Endodermal cell (in vitro differentiated cells): Measurements from ENCODE around the gene OLIG3. TPM values are rescaled to one million over a fixed set of nuclear protein-coding genes. Genes with fewer than 3 reads are reported as not detected.

Experiments used
- DNase-seq: peaks from one replicate; pipeline ENCODE4 v3.0.0-alpha.2; 2017
- H3K27ac ChIP-seq: 2 replicates; pipeline ENCODE4 v1.5.1; 2013; ENCODE audit warnings: mild to moderate bottlenecking, low read depth, low read length, moderate library complexity
- H3K27me3 ChIP-seq: 2 replicates; pipeline ENCODE4 v1.6.1; 2013; ENCODE audit warnings: mild to moderate bottlenecking, low read length, moderate library complexity; ENCODE audit not compliant: insufficient read depth, control insufficient read depth, poor library complexity, severe bottlenecking
- H3K36me3 ChIP-seq: 2 replicates; pipeline ENCODE4 v1.7.0; 2013; ENCODE audit warnings: mild to moderate bottlenecking, low read length, moderate library complexity; ENCODE audit not compliant: control insufficient read depth, insufficient read depth
- H3K4me1 ChIP-seq: one replicate; pipeline ENCODE4 v1.7.0; 2013; ENCODE audit warnings: low read length; ENCODE audit not compliant: control insufficient read depth, insufficient read depth
- H3K4me3 ChIP-seq: 2 replicates; pipeline ENCODE4 v1.5.1; 2013; ENCODE audit warnings: mild to moderate bottlenecking, low read length, moderate library complexity
- H3K9ac ChIP-seq: 2 replicates; pipeline ENCODE4 v1.6.1; 2013; ENCODE audit warnings: mild to moderate bottlenecking, low read length, moderate library complexity; ENCODE audit not compliant: poor library complexity, severe bottlenecking; ENCODE audit errors: extremely low read depth
- H3K9me3 ChIP-seq: 2 replicates; pipeline ENCODE4 v1.6.1; 2013; ENCODE audit warnings: mild to moderate bottlenecking, low read length, moderate library complexity; ENCODE audit not compliant: control insufficient read depth
- H3K27ac Mint-ChIP-seq: 2 replicates; pipeline ENCODE4 v1.8.0; 2020; ENCODE audit warnings: mixed read lengths
- H3K27me3 Mint-ChIP-seq: 2 replicates; pipeline ENCODE4 v1.8.0; 2021; ENCODE audit warnings: mild to moderate bottlenecking, mixed read lengths; ENCODE audit not compliant: insufficient read depth
- H3K36me3 Mint-ChIP-seq: 2 replicates; pipeline ENCODE4 v1.8.0; 2020; ENCODE audit warnings: low read depth, mixed read lengths
- H3K4me1 Mint-ChIP-seq: 2 replicates; pipeline ENCODE4 v1.8.0; 2020; ENCODE audit warnings: mixed read lengths
- H3K4me3 Mint-ChIP-seq: 2 replicates; pipeline ENCODE4 v1.8.0; 2020; ENCODE audit warnings: mild to moderate bottlenecking, moderate library complexity, mixed read lengths
- H3K9me3 Mint-ChIP-seq: 2 replicates; pipeline ENCODE4 v1.8.0; 2020; ENCODE audit warnings: mild to moderate bottlenecking, mixed read lengths
- CTCF ChIP-seq: fragments of 200-600 bp; sonication (generic); conservative IDR thresholded peaks from 2 replicates; pipeline ENCODE4 v1.5.0; 2021; ENCODE audit warnings: antibody characterized with exemption, mild to moderate bottlenecking
- WGBS, 2 experiments: methylation state at CpG; one replicate each; pipeline versions ENCODE4 v1.1.5 to v1.1.7; 2013; ENCODE audit warnings: missing lambda C conversion rate in 2 of 2, mixed read lengths in 1 of 2; ENCODE audit not compliant: insufficient coverage in 1 of 2, insufficient read length in 1 of 2; 5-methylcytosine and 5-hydroxymethylcytosine counted together
- total RNA-seq, 2 donors: library from RNA; stranded (reverse); fragmentation: NEBNext Ultra II Directional in 1 of 2; extraction: Animal tissue kit (Norgen Biotek cat#: 25700) in 1 of 2; gene quantifications; 2 replicates in 1 of 2; 3 replicates in 1 of 2; pipeline ENCODE4 v1.2.1, GENCODE V29; 2021

The OLIG3 gene
- total RNA-seq, 2 donors from 2014 or later: not detected

- Mint-ChIP-seq H3K27ac (no peak overlapping the region), H3K4me3 (peak overlapping the region; percentile 48), H3K9me3 (no peaks in the 10 kb centered on the region), H3K4me1 (peaks cover 41% of the 10 kb centered on the region), H3K27me3 (peaks cover 97% of the 10 kb centered on the region), H3K36me3 (no peaks in the 10 kb centered on the region)
- H3K27me3 ChIP-seq: peaks cover 100% of the 10 kb centered on the region
- no peaks in the 10 kb centered on the region for H3K9me3 ChIP-seq
- 0 to 2% methylated on average over 1 to 17 of the region's 17 CpGs for WGBS, 2 experiments
- H3K9ac ChIP-seq: no peak overlapping the region
- DNase-seq: peak; percentile 79
- peaks cover 3% of the 10 kb centered on the region for H3K4me1 ChIP-seq
- H3K36me3 ChIP-seq: no peaks in the 10 kb centered on the region
- no peak for TF ChIP-seq CTCF
- no peak overlapping the region for H3K27ac ChIP-seq
- no peak overlapping the region for H3K4me3 ChIP-seq
These were observed 2.2 kb upstream of the OLIG3 start for GRCh38 chr6:137496368-137496767.

GRCh38 chr6:137495703-137496336 is 1.6 kb upstream of the OLIG3 start:
- Histone ChIP-seq H3K9ac (no peak overlapping the region), H3K36me3 (no peaks in the 10 kb centered on the region), H3K27ac (no peak overlapping the region), H3K27me3 (peaks cover 100% of the 10 kb centered on the region), H3K9me3 (no peaks in the 10 kb centered on the region), H3K4me1 (peaks cover 3% of the 10 kb centered on the region), H3K4me3 (no peak overlapping the region)
- Mint-ChIP-seq H3K27ac (no peak overlapping the region), H3K36me3 (no peaks in the 10 kb centered on the region), H3K4me1 (peaks cover 41% of the 10 kb centered on the region), H3K27me3 (peaks cover 97% of the 10 kb centered on the region), H3K4me3 (peak overlapping the region; percentile 48), H3K9me3 (no peaks in the 10 kb centered on the region)
- DNase-seq: peak; percentile 83
- 1 to 3% methylated on average over 7 to 28 of the region's 29 CpGs for WGBS, 2 experiments
- no peak for TF ChIP-seq CTCF

GRCh38 chr6:137494988-137495702 is 951 bp upstream of the OLIG3 start:
- Histone ChIP-seq H3K9me3 (no peaks in the 10 kb centered on the region), H3K27ac (no peak overlapping the region), H3K4me3 (no peak overlapping the region), H3K36me3 (no peaks in the 10 kb centered on the region), H3K9ac (no peak overlapping the region), H3K4me1 (peaks cover 3% of the 10 kb centered on the region), H3K27me3 (peaks cover 100% of the 10 kb centered on the region)
- Mint-ChIP-seq H3K27ac (no peak overlapping the region), H3K36me3 (no peaks in the 10 kb centered on the region), H3K4me3 (peak overlapping the region; percentile 48), H3K27me3 (peaks cover 99% of the 10 kb centered on the region), H3K9me3 (no peaks in the 10 kb centered on the region), H3K4me1 (peaks cover 44% of the 10 kb centered on the region)
- WGBS, 2 experiments: 1 to 8% methylated on average over 4 to 40 of the region's 41 CpGs
- peak; percentile 77 for DNase-seq
- no peak for TF ChIP-seq CTCF
